Activated CD4-positive, alpha-beta T cell treated with anti-CD3 and anti-CD28 coated beads, Interleukin-2, amount 50 U/mL, for 48 hours (primary cell): ENCODE results near the gene SLC41A1.
"Not testable (repeated sequence)": the region's sequence is repeated elsewhere in the genome, so short reads cannot be mapped to it uniquely, and the experiment has no call there.

Source experiments
- DNase-seq, 2 experiments: peaks; one replicate each; pipeline ENCODE4 v3.0.0-alpha.2; 2020

Gene SLC41A1

GRCh38 chr1:205812878-205813754 is at the start of gene SLC41A1:
Gene SLC41A1, minus strand, starts transcription at chr1:205813198. Its CDS starts 2,757 bp downstream, at chr1:205810441.
- DNase-seq, result peak; percentile 89 to 93

GRCh38 chr1:205861540-205861939 is 48.5 kb upstream of the SLC41A1 start:
- no peak for DNase-seq

- no peak for DNase-seq
Observed at GRCh38 chr1:205858141-205858961, 45.4 kb upstream of the SLC41A1 start.

GRCh38 chr1:205857501-205857900 is 44.5 kb upstream of the SLC41A1 start:
- DNase-seq, result not testable (repeated sequence)

GRCh38 chr1:205856433-205856832 is 43.4 kb upstream of the SLC41A1 start:
- DNase-seq, result no peak

- DNase-seq, result no peak
Observed at GRCh38 chr1:205852969-205853368, 40.0 kb upstream of the SLC41A1 start.

- no peak for DNase-seq
Observed at GRCh38 chr1:205851993-205852392, 39.0 kb upstream of the SLC41A1 start.

GRCh38 chr1:205849619-205850355 is 36.8 kb upstream of the SLC41A1 start, which contains the start of gene PM20D1:
Gene PM20D1, minus strand, starts transcription at chr1:205850132. Its CDS starts 60 bp downstream, at chr1:205850072.
- peak; percentile 73 to 79 for DNase-seq

- DNase-seq, result no peak
Observed at GRCh38 chr1:205843036-205843859, 30.2 kb upstream of the SLC41A1 start.

- no peak for DNase-seq
Observed at GRCh38 chr1:205842229-205842628, 29.2 kb upstream of the SLC41A1 start.

- no peak for DNase-seq
Observed at GRCh38 chr1:205840146-205840923, 27.3 kb upstream of the SLC41A1 start.

GRCh38 chr1:205837382-205837970 is 24.5 kb upstream of the SLC41A1 start:
- DNase-seq, result no peak

- DNase-seq, result no peak
Observed at GRCh38 chr1:205834751-205835150, 21.8 kb upstream of the SLC41A1 start.

GRCh38 chr1:205832326-205832751 is 19.3 kb upstream of the SLC41A1 start:
- no peak for DNase-seq

GRCh38 chr1:205827623-205828022 is 14.6 kb upstream of the SLC41A1 start:
- no peak for DNase-seq

GRCh38 chr1:205826995-205827394 is 14.0 kb upstream of the SLC41A1 start:
- DNase-seq, result no peak

- no peak for DNase-seq
Observed at GRCh38 chr1:205826016-205826806, 13.2 kb upstream of the SLC41A1 start.

GRCh38 chr1:205824180-205824579 is 11.2 kb upstream of the SLC41A1 start:
- DNase-seq, result no peak

- DNase-seq, result not testable (repeated sequence)
Observed at GRCh38 chr1:205823260-205823659, 10.3 kb upstream of the SLC41A1 start.

- no peak for DNase-seq
Observed at GRCh38 chr1:205822397-205822796, 9.4 kb upstream of the SLC41A1 start.
